Measurements from ENCODE around the gene OLFML2B. TPM values are rescaled to one million over a fixed set of nuclear protein-coding genes. Genes with fewer than 3 reads are reported as not detected.
"Not testable (repeated sequence)": the region's sequence is repeated elsewhere in the genome, so short reads cannot be mapped to it uniquely, and the experiment has no call there.

Gene OLFML2B
- total RNA-seq, 1 donor from 2014 or later, result 19.1 TPM

- DNase-seq (no peak), ATAC-seq (peak in 1 of 2 donors; percentile 8)
- Histone ChIP-seq H3K36me3 (no peaks in the 10 kb centered on the region), H3K9me3 (no peaks in the 10 kb centered on the region), H3K27me3 (ENCODE audit: low read depth) (peaks cover 15% of the 10 kb centered on the region), H3K4me3 (no peak overlapping the region), H3K4me1 (peaks cover 33% of the 10 kb centered on the region), H3K27ac (no peak overlapping the region)
- intact Hi-C loops (cut with DNase I), result no loop called here
- no peak for TF ChIP-seq CTCF (IDR thresholded peaks at IDR 0.05)
Measured at GRCh38 chr1:162019006-162019405, 4.7 kb downstream of the OLFML2B start.

GRCh38 chr1:162018418-162018817 lies 5.3 kb downstream of the OLFML2B start:
- no peak for DNase-seq
- Histone ChIP-seq H3K9me3 (no peaks in the 10 kb centered on the region), H3K4me1 (peaks cover 27% of the 10 kb centered on the region), H3K4me3 (no peak overlapping the region), H3K36me3 (no peaks in the 10 kb centered on the region), H3K27me3 (ENCODE audit: low read depth) (peaks cover 11% of the 10 kb centered on the region), H3K27ac (no peak overlapping the region)
- no peak for ATAC-seq
- TF ChIP-seq CTCF (IDR thresholded peaks at IDR 0.05), result no peak
- intact Hi-C loops (cut with DNase I), result no loop called here

GRCh38 chr1:162017791-162018190 lies 5.9 kb downstream of the OLFML2B start:
- not testable (repeated sequence) for ATAC-seq

GRCh38 chr1:162016631-162017030 lies 7.0 kb downstream of the OLFML2B start:
- no peaks in the 10 kb centered on the region for H3K27me3 ChIP-seq (ENCODE audit: low read depth)
- intact Hi-C loops (cut with DNase I), result no loop called here
- DNase-seq (no peak), ATAC-seq (no peak)
- H3K27ac ChIP-seq, result no peak overlapping the region
- no peak for TF ChIP-seq CTCF (IDR thresholded peaks at IDR 0.05)
- peaks cover 28% of the 10 kb centered on the region for H3K4me1 ChIP-seq
- no peaks in the 10 kb centered on the region for H3K9me3 ChIP-seq
- H3K36me3 ChIP-seq, result no peaks in the 10 kb centered on the region
- no peak overlapping the region for H3K4me3 ChIP-seq

More at GRCh38 chr1:162017791-162018190, 5.9 kb downstream of the OLFML2B start:
- H3K9me3 ChIP-seq; intact Hi-C loops (cut with DNase I); H3K4me3 ChIP-seq; H3K27me3 ChIP-seq (ENCODE audit: low read depth); H3K27ac ChIP-seq; DNase-seq; H3K36me3 ChIP-seq: not testable (repeated sequence)
- H3K4me1 ChIP-seq, result peaks cover 24% of the 10 kb centered on the region

GRCh38 chr1:162015196-162015595 lies 8.5 kb downstream of the OLFML2B start:
- Histone ChIP-seq H3K4me3 (no peak overlapping the region), H3K36me3 (no peaks in the 10 kb centered on the region), H3K9me3 (no peaks in the 10 kb centered on the region), H3K4me1 (peaks cover 16% of the 10 kb centered on the region), H3K27ac (no peak overlapping the region), H3K27me3 (ENCODE audit: low read depth) (no peaks in the 10 kb centered on the region)
- DNase-seq (no peak), ATAC-seq (no peak)
- no peak for TF ChIP-seq CTCF (IDR thresholded peaks at IDR 0.05)
- intact Hi-C loops (cut with DNase I), result no loop called here

- intact Hi-C loops (cut with DNase I), result no loop called here
- ATAC-seq (no peak), DNase-seq (no peak)
- Histone ChIP-seq H3K27me3 (ENCODE audit: low read depth) (no peaks in the 10 kb centered on the region), H3K36me3 (no peaks in the 10 kb centered on the region), H3K4me3 (no peak overlapping the region), H3K27ac (no peak overlapping the region), H3K9me3 (no peaks in the 10 kb centered on the region), H3K4me1 (peaks cover 6% of the 10 kb centered on the region)
- TF ChIP-seq CTCF (IDR thresholded peaks at IDR 0.05), result no peak
Measured at GRCh38 chr1:162014202-162014601, 9.5 kb downstream of the OLFML2B start.

All from lower lobe of right lung (tissue), 2 donors.